Lung (tissue), 12 donors: Measurements from ENCODE around the gene TAF1B. TPM values are rescaled to one million over a fixed set of nuclear protein-coding genes. Genes with fewer than 3 reads are reported as not detected.

Experiments used
- ATAC-seq: fragments of 200-7000 bp; cut with Tn5 transposase; one replicate; pipeline ENCODE4 v1.9.1; 2020; ENCODE audit warnings: moderate number of reproducible peaks; ENCODE audit not compliant: insufficient read depth, low FRiP score
- DNase-seq, 3 donors: peaks; one replicate each; pipeline ENCODE4 v3.0.0-alpha.2; 2013 to 2017
- H3K27ac ChIP-seq, 2 donors: one replicate each; pipeline ENCODE4 v1.5.1; 2013; ENCODE audit warnings: mild to moderate bottlenecking in 2 of 2, moderate library complexity in 2 of 2, control low read depth in 1 of 2, inconsistent platforms in 1 of 2, low read depth in 1 of 2, low read length in 1 of 2
- H3K27me3 ChIP-seq, 3 donors: one replicate each; pipeline ENCODE4 v1.5.1; 2013; ENCODE audit warnings: low read length in 2 of 3; ENCODE audit not compliant: control insufficient read depth in 3 of 3, insufficient read depth in 3 of 3
- H3K36me3 ChIP-seq, 4 donors: one replicate each; pipeline ENCODE4 v1.5.1; 2013; ENCODE audit warnings: low read length in 4 of 4, mild to moderate bottlenecking in 1 of 4, moderate library complexity in 1 of 4; ENCODE audit not compliant: control insufficient read depth in 4 of 4, insufficient read depth in 4 of 4
- H3K4me1 ChIP-seq, 5 donors: one replicate each; pipeline ENCODE4 v1.5.1; 2013; ENCODE audit warnings: low read length in 5 of 5, mild to moderate bottlenecking in 2 of 5, moderate library complexity in 1 of 5; ENCODE audit not compliant: control insufficient read depth in 5 of 5, insufficient read depth in 5 of 5
- H3K4me3 ChIP-seq: one replicate; pipeline ENCODE4 v1.5.1; 2013; ENCODE audit warnings: mild to moderate bottlenecking, control low read depth, moderate library complexity
- H3K9ac ChIP-seq, 2 donors: one replicate each; pipeline ENCODE4 v1.5.1; 2013; ENCODE audit warnings: low read length in 2 of 2, control low read depth in 1 of 2; ENCODE audit not compliant: insufficient read depth in 1 of 2
- H3K9me3 ChIP-seq, 4 donors: one replicate each; pipeline ENCODE4 v1.5.1; 2013; ENCODE audit warnings: low read length in 3 of 4, mild to moderate bottlenecking in 1 of 4, moderate library complexity in 1 of 4; ENCODE audit not compliant: control insufficient read depth in 4 of 4, insufficient read depth in 3 of 4
- WGBS, 2 donors: extraction: QIAGEN DNeasy Blood & Tissue Kit; methylation state at CpG; one replicate each; pipeline ENCODE4 v1.1.7; 2013; 5-methylcytosine and 5-hydroxymethylcytosine counted together
- polyA plus RNA-seq, 2 donors: library from polyadenylated mRNA; stranded (reverse); fragments of 200-250 nt; gene quantifications; one replicate each; pipeline ENCODE4 v1.2.1, GENCODE V29; 2013
- total RNA-seq, 2 donors: library from RNA; depleted of rRNA in 1 of 2; stranded (reverse); fragments of >200 nt in 1 of 2; gene quantifications; one replicate each; pipeline ENCODE4 v1.2.1, GENCODE V29; 2014 to 2021
- TF ChIP-seq, protein P1 (sequence below): IDR thresholded peaks from 2 replicates; pipeline ENCODE4 v1.5.1; 2012; ENCODE audit warnings: mild to moderate bottlenecking; ENCODE audit errors: control extremely low read depth, extremely low read depth
- donor health status: control.
- donor health status: control.
- donor health status: Bipolar disorder and iron deficiency.
- donor health status: healthy.
- donor health status: DM: yes; HTN: yes; CAD: no.

The TAF1B gene
- total and polyA plus RNA-seq, 4 donors: 6.1 to 46.3 (median 14.9) TPM

GRCh38 chr2:9908639-9909038 is 65.4 kb downstream of the TAF1B start:
- Histone ChIP-seq H3K9ac (no peak overlapping the region), H3K9me3 (no peaks in the 10 kb centered on the region), H3K27ac (no peak overlapping the region), H3K4me3 (no peak overlapping the region), H3K27me3 (no peaks in the 10 kb centered on the region), H3K4me1 (no peaks in the 10 kb centered on the region), H3K36me3 (peaks cover 0 to 14% (median 5%) of the 10 kb centered on the region in 4 donors)
- ATAC-seq (no peak), DNase-seq (no peak)
- TF ChIP-seq, protein P1, sequence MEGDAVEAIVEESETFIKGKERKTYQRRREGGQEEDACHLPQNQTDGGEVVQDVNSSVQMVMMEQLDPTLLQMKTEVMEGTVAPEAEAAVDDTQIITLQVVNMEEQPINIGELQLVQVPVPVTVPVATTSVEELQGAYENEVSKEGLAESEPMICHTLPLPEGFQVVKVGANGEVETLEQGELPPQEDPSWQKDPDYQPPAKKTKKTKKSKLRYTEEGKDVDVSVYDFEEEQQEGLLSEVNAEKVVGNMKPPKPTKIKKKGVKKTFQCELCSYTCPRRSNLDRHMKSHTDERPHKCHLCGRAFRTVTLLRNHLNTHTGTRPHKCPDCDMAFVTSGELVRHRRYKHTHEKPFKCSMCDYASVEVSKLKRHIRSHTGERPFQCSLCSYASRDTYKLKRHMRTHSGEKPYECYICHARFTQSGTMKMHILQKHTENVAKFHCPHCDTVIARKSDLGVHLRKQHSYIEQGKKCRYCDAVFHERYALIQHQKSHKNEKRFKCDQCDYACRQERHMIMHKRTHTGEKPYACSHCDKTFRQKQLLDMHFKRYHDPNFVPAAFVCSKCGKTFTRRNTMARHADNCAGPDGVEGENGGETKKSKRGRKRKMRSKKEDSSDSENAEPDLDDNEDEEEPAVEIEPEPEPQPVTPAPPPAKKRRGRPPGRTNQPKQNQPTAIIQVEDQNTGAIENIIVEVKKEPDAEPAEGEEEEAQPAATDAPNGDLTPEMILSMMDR: no peak
- WGBS, 2 donors: 98 to 100% methylated on average over 1 of the region's 1 CpG

DNA sequence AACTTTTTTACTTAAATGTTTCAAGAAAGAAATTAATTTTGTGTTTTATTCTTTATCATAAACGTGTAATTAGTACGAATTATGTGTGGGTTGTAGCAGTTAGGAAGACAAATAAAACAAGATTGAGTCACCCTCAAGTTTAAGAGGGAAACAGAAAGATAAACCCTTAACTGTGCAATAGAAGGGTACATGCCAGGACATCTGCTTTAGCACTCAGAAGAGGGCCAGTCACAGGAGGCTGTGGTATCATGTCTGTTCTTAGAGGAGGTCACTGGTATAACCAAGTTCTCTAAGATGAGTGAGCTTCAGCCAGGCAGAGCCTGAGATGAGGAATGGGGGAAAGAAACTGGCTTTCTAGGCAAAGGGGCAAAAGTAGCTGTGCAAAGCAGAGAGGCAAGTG is 65.8 kb downstream of the TAF1B start:
- Histone ChIP-seq H3K4me1 (no peaks in the 10 kb centered on the region), H3K27ac (no peak overlapping the region), H3K36me3 (peaks cover 0 to 15% (median 6%) of the 10 kb centered on the region in 4 donors), H3K9ac (no peak overlapping the region), H3K4me3 (no peak overlapping the region), H3K27me3 (no peaks in the 10 kb centered on the region), H3K9me3 (no peaks in the 10 kb centered on the region)
- TF ChIP-seq, protein P1: no peak
- DNase-seq (no peak), ATAC-seq (no peak)
- 81 to 95% methylated on average over 2 of the region's 2 CpGs for WGBS, 2 donors

DNA sequence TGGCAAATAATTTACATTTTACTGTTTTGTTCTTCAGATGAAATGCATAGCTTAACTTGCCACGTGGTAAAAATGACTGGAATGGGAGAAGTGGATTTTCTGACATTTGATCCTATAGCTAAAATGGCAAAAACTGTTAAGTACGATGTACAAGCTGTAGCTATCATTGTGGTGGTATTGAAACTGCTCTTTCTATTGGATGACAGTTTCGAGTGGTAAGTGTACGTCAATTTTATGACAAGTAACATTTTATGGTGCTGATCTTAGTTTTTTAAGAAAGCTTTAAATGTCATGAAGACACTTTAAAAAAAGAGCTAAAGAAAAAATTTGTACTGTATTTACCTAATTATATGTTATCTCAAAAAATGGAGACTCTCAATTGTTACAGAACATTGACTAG is 67.4 kb downstream of the TAF1B start:
- no peak overlapping the region for H3K4me3 ChIP-seq
- ATAC-seq (no peak), DNase-seq (no peak)
- H3K9ac ChIP-seq: no peak overlapping the region
- no peaks in the 10 kb centered on the region for H3K4me1 ChIP-seq
- TF ChIP-seq, protein P1: no peak
- no peaks in the 10 kb centered on the region for H3K27me3 ChIP-seq
- H3K36me3 ChIP-seq: peaks cover 0 to 22% (median 6%) of the 10 kb centered on the region in 4 donors
- 82 to 84% methylated on average over 4 of the region's 4 CpGs for WGBS, 2 donors
- H3K27ac ChIP-seq: no peak overlapping the region
- no peaks in the 10 kb centered on the region for H3K9me3 ChIP-seq

DNA sequence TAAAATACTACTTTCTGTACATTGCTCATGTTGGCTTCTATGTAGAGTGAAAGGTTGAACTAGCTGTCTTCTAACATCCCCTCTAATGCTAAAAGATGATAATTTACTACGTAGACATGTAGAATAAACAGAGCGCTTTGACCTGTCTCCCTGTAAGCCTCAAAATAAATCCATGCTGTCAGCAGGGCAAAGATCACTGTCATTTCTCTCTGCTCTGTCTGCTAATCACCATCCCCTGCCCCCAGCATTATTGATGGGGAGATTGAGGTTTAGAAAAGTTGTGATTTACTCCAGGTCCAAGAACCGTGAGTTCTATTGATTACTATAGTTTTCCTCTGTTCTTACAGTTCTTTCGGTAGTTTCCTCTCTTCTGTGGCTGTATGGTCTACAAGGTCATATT is 69.2 kb downstream of the TAF1B start:
- no peak overlapping the region for H3K4me3 ChIP-seq
- no peak overlapping the region for H3K27ac ChIP-seq
- no peaks in the 10 kb centered on the region for H3K27me3 ChIP-seq
- DNase-seq (no peak), ATAC-seq (no peak)
- 94 to 97% methylated on average over 4 of the region's 4 CpGs for WGBS, 2 donors
- H3K36me3 ChIP-seq: peaks cover 0 to 25% (median 6%) of the 10 kb centered on the region in 4 donors
- TF ChIP-seq, protein P1: no peak
- H3K9me3 ChIP-seq: no peaks in the 10 kb centered on the region
- no peak overlapping the region for H3K9ac ChIP-seq
- H3K4me1 ChIP-seq: no peaks in the 10 kb centered on the region
